Measurements from ENCODE around the gene CMTM5.

Gene CMTM5

GRCh38 chr14:23348297-23348655 is 28.6 kb upstream of the CMTM5 start:
- Histone ChIP-seq H3K4me1 (ENCODE audit: low read depth, poor library complexity, severe bottlenecking) (no peaks in the 10 kb centered on the region), H2AFZ (ENCODE audit: low read depth) (no peak overlapping the region), H3K9ac (no peak overlapping the region), H3K27ac (no peak overlapping the region), H4K20me1 (ENCODE audit: insufficient read depth) (no peaks in the 10 kb centered on the region), H3K79me2 (ENCODE audit: insufficient read depth, low read depth) (no peaks in the 10 kb centered on the region), H3K36me3 (ENCODE audit: insufficient read depth) (no peaks in the 10 kb centered on the region), H3K4me2 (no peak overlapping the region), H3K4me3 (IDR thresholded peaks at IDR 0.05; ENCODE audit: insufficient read depth, low read depth, low read length) (no peak overlapping the region), H3K27me3 (ENCODE audit: insufficient read depth, low read depth) (no peaks in the 10 kb centered on the region)
- TF ChIP-seq, protein P1, sequence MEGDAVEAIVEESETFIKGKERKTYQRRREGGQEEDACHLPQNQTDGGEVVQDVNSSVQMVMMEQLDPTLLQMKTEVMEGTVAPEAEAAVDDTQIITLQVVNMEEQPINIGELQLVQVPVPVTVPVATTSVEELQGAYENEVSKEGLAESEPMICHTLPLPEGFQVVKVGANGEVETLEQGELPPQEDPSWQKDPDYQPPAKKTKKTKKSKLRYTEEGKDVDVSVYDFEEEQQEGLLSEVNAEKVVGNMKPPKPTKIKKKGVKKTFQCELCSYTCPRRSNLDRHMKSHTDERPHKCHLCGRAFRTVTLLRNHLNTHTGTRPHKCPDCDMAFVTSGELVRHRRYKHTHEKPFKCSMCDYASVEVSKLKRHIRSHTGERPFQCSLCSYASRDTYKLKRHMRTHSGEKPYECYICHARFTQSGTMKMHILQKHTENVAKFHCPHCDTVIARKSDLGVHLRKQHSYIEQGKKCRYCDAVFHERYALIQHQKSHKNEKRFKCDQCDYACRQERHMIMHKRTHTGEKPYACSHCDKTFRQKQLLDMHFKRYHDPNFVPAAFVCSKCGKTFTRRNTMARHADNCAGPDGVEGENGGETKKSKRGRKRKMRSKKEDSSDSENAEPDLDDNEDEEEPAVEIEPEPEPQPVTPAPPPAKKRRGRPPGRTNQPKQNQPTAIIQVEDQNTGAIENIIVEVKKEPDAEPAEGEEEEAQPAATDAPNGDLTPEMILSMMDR (conservative IDR thresholded peaks at IDR 0.05; ENCODE audit: low read depth, low read length), result no peak

- Histone ChIP-seq H3K27me3 (ENCODE audit: insufficient read depth, low read depth) (no peaks in the 10 kb centered on the region), H3K9ac (no peak overlapping the region), H3K4me1 (ENCODE audit: low read depth, poor library complexity, severe bottlenecking) (no peaks in the 10 kb centered on the region), H4K20me1 (ENCODE audit: insufficient read depth) (no peaks in the 10 kb centered on the region), H3K4me3 (IDR thresholded peaks at IDR 0.05; ENCODE audit: insufficient read depth, low read depth, low read length) (no peak overlapping the region), H3K79me2 (ENCODE audit: insufficient read depth, low read depth) (no peaks in the 10 kb centered on the region), H3K36me3 (ENCODE audit: insufficient read depth) (no peaks in the 10 kb centered on the region), H2AFZ (ENCODE audit: low read depth) (no peak overlapping the region), H3K27ac (no peak overlapping the region), H3K4me2 (no peak overlapping the region)
- TF ChIP-seq, protein P1 (conservative IDR thresholded peaks at IDR 0.05; ENCODE audit: low read depth, low read length), result no peak
Observed at GRCh38 chr14:23349156-23349845, 27.5 kb upstream of the CMTM5 start.

GRCh38 chr14:23351681-23352505 is 25.0 kb upstream of the CMTM5 start:
- peak overlapping the region; percentile 30; the same call in 1 of the 2 replicates for H2AFZ ChIP-seq (ENCODE audit: low read depth)
- H4K20me1 ChIP-seq (ENCODE audit: insufficient read depth), result no peaks in the 10 kb centered on the region
- H3K4me2 ChIP-seq, result no peak overlapping the region
- no peak overlapping the region for H3K4me3 ChIP-seq (IDR thresholded peaks at IDR 0.05; ENCODE audit: insufficient read depth, low read depth, low read length)
- no peaks in the 10 kb centered on the region for H3K4me1 ChIP-seq (ENCODE audit: low read depth, poor library complexity, severe bottlenecking)
- H3K36me3 ChIP-seq (ENCODE audit: insufficient read depth), result no peaks in the 10 kb centered on the region
- H3K9ac ChIP-seq, result no peak overlapping the region
- H3K79me2 ChIP-seq (ENCODE audit: insufficient read depth, low read depth), result no peaks in the 10 kb centered on the region
- no peaks in the 10 kb centered on the region for H3K27me3 ChIP-seq (ENCODE audit: insufficient read depth, low read depth)
- TF ChIP-seq, protein P1 (conservative IDR thresholded peaks at IDR 0.05; ENCODE audit: low read depth, low read length), result no peak
- H3K27ac ChIP-seq, result no peak overlapping the region

DNA sequence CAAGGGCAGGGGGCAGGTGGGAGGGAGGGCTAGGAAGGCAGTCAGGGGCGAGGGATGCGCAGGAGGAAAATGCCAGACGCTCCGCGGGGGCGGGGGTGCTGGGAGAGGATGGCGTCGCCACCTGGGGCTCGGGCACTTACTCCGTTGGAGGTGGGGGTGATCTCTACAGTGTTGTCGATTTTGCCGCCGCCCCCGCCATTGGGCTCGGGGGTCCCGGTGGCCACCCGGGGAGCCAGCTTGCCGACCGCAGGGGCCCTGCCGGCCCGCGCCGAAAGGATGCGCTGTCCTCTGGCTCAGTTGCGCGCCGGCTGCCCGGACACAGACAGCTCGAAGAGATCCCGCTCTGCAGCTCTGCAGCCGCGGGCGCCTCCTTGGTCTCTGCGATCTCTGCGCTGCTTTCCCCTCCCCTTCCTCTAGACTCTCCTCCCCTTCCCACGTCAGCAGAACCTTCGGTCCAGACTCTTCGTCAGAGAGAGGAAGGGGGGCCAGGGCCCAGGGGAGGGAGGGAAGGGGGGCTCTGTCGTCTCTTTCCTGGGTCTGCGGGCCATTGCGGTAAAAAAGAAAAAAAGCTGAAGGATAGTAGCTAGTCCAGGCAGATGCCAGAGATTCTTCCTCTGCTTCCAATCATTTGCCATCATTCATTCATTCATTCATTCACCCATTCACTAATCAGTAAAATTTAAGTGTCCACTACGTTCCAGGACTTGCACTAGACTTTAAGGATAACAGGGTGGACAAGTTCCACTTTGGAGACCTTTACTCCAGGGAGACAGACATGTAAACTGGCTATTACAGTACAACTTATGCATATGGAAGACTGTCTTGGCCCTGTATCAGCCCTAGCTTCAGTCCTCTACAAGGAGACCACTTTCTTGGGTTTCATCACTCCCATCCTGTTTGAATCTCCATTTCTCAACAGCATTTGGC is 24.1 kb upstream of the CMTM5 start, which contains the start of gene SLC22A17:
Gene SLC22A17, minus strand, starts transcription at position 382 of the 927 bp plus-strand sequence.
- H3K4me2 ChIP-seq, result no peak within 1 kb of the TSS
- no peak within 1 kb of the TSS for H3K27ac ChIP-seq
- no peaks in the 10 kb centered on the region for H3K79me2 ChIP-seq (ENCODE audit: insufficient read depth, low read depth)
- no peaks in the 10 kb centered on the region for H3K36me3 ChIP-seq (ENCODE audit: insufficient read depth)
- peak within 1 kb of the TSS; percentile 30 for H2AFZ ChIP-seq (ENCODE audit: low read depth)
- TF ChIP-seq, protein P1 (conservative IDR thresholded peaks at IDR 0.05; ENCODE audit: low read depth, low read length), result no peak
- no peak within 1 kb of the TSS for H3K4me3 ChIP-seq (IDR thresholded peaks at IDR 0.05; ENCODE audit: insufficient read depth, low read depth, low read length)
- no peaks in the 10 kb centered on the region for H3K4me1 ChIP-seq (ENCODE audit: low read depth, poor library complexity, severe bottlenecking)
- no peaks in the 10 kb centered on the region for H3K27me3 ChIP-seq (ENCODE audit: insufficient read depth, low read depth)
- H4K20me1 ChIP-seq (ENCODE audit: insufficient read depth), result no peaks in the 10 kb centered on the region
- no peak within 1 kb of the TSS for H3K9ac ChIP-seq
